ENCODE measurements around the gene PARD3B. TPM values are rescaled to one million over a fixed set of nuclear protein-coding genes. Genes with fewer than 3 reads are reported as not detected.

Gene PARD3B
- total and polyA plus RNA-seq, 9 donors = 6.4 to 15.3 (median 7.5) TPM

DNA sequence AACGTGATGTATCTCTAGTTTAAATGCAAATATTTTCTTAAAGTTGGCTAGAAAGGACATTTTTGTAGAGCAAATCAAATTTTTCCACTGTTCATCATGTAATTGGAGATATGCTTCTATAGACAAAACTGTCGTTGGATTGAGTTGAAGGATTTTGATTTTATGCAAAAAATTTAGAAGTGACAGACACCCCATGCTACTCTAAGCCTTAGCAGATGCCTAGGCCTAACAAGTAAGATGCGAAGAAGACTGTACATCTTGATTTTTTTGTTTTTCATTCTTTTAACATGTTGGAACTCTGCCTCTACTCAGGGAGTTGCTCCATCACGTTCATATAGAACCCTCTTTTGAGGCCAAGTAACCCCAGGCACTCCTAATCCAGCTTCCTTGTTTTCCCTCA, 331.0 kb downstream of the PARD3B start:
- H3K9me3 ChIP-seq (replicated peaks; ENCODE audit: control insufficient read depth, low read depth, low read length) = no peaks in the 10 kb centered on the region
- no peaks in the 10 kb centered on the region for H3K4me1 ChIP-seq (ENCODE audit: control insufficient read depth, insufficient read depth, low read length)
- H3K27me3 ChIP-seq (ENCODE audit: control insufficient read depth, insufficient read depth, low read length) = no peaks in the 10 kb centered on the region
- H3K27ac ChIP-seq (ENCODE audit: low read length) = no peak overlapping the region
- DNase-seq = no peak
- no CpG with 5 or more reads among the region's 4 CpGs for WGBS (ENCODE audit: insufficient coverage)
- no peak overlapping the region for H3K4me3 ChIP-seq (ENCODE audit: low read length)
- no peaks in the 10 kb centered on the region for H3K36me3 ChIP-seq (ENCODE audit: control insufficient read depth, insufficient read depth, low read length)

- H3K4me1 ChIP-seq (ENCODE audit: control insufficient read depth, insufficient read depth, low read length) = no peaks in the 10 kb centered on the region
- no peak overlapping the region for H3K4me3 ChIP-seq (ENCODE audit: low read length)
- H3K27ac ChIP-seq (ENCODE audit: low read length) = no peak overlapping the region
- no peaks in the 10 kb centered on the region for H3K27me3 ChIP-seq (ENCODE audit: control insufficient read depth, insufficient read depth, low read length)
- H3K36me3 ChIP-seq (ENCODE audit: control insufficient read depth, insufficient read depth, low read length) = no peaks in the 10 kb centered on the region
- no peaks in the 10 kb centered on the region for H3K9me3 ChIP-seq (replicated peaks; ENCODE audit: control insufficient read depth, low read depth, low read length)
- no peak for DNase-seq
These were observed 332.4 kb downstream of the PARD3B start for GRCh38 chr2:204877691-204878090.

GRCh38 chr2:204880928-204881327, 335.7 kb downstream of the PARD3B start:
- no peak overlapping the region for H3K4me3 ChIP-seq (ENCODE audit: low read length)
- DNase-seq = no peak
- WGBS (ENCODE audit: insufficient coverage) = no CpG with 5 or more reads among the region's 3 CpGs

DNA sequence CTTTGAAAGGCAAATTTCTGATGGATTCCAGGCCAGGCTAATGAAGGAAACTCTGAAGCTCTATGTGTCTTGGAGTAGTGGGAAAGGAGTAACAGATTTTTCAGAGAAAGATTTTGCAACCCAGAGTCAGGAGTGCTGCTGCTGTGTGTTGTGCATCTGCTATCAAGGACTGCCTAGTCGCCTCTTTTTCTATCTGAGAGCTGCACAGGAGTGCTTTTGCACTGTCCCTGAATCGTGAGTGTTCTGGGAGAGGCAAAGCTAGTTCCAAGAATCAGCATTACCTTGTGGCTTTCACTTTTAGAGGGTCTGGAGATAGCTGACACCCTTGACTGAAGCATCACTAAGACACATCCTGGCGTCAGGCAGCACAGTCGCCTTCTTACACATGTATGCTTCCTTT, 336.4 kb downstream of the PARD3B start:
- peaks cover 3% of the 10 kb centered on the region for H3K9me3 ChIP-seq (replicated peaks; ENCODE audit: control insufficient read depth, low read depth, low read length)
- no peak for DNase-seq
- H3K4me3 ChIP-seq (ENCODE audit: low read length) = no peak overlapping the region
- H3K27me3 ChIP-seq (ENCODE audit: control insufficient read depth, insufficient read depth, low read length) = no peaks in the 10 kb centered on the region
- H3K4me1 ChIP-seq (ENCODE audit: control insufficient read depth, insufficient read depth, low read length) = no peaks in the 10 kb centered on the region
- no peaks in the 10 kb centered on the region for H3K36me3 ChIP-seq (ENCODE audit: control insufficient read depth, insufficient read depth, low read length)
- H3K27ac ChIP-seq (ENCODE audit: low read length) = no peak overlapping the region
- 60% methylated on average over 1 of the region's 4 CpGs for WGBS (ENCODE audit: insufficient coverage)

More at GRCh38 chr2:204880928-204881327, 335.7 kb downstream of the PARD3B start:
- peaks cover 3% of the 10 kb centered on the region for H3K9me3 ChIP-seq (replicated peaks; ENCODE audit: control insufficient read depth, low read depth, low read length)
- H3K36me3 ChIP-seq (ENCODE audit: control insufficient read depth, insufficient read depth, low read length) = no peaks in the 10 kb centered on the region
- no peaks in the 10 kb centered on the region for H3K4me1 ChIP-seq (ENCODE audit: control insufficient read depth, insufficient read depth, low read length)
- no peak overlapping the region for H3K27ac ChIP-seq (ENCODE audit: low read length)
- H3K27me3 ChIP-seq (ENCODE audit: control insufficient read depth, insufficient read depth, low read length) = no peaks in the 10 kb centered on the region

- Histone ChIP-seq H3K4me3 (ENCODE audit: low read length) (no peak overlapping the region), H3K36me3 (ENCODE audit: control insufficient read depth, insufficient read depth, low read length) (no peaks in the 10 kb centered on the region), H3K27ac (ENCODE audit: low read length) (no peak overlapping the region), H3K4me1 (ENCODE audit: control insufficient read depth, insufficient read depth, low read length) (no peaks in the 10 kb centered on the region), H3K9me3 (replicated peaks; ENCODE audit: control insufficient read depth, low read depth, low read length) (peaks cover 3% of the 10 kb centered on the region), H3K27me3 (ENCODE audit: control insufficient read depth, insufficient read depth, low read length) (no peaks in the 10 kb centered on the region)
- peak; percentile 9 for DNase-seq
- WGBS (ENCODE audit: insufficient coverage) = 78% methylated on average over 1 of the region's 2 CpGs
These were observed 340.5 kb downstream of the PARD3B start for GRCh38 chr2:204885747-204886146.

DNA sequence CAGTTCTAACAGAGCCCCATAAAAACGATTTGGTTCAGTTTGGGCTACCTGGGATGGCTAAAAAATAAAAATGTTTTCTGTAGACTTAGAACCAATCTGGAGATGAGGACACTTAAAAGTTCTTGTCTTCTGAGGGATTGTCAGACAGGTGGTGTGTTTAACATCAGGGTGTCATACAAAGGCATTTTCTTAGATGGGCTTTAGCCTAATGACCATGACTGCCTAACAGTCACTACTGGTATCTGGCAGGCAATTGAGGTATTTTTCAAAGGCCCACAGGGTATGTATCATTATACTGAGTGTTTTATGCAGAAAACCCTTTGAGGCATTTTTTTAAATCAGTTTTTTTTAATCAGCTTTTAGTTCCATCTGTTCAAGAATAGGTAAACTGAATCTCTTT, 341.4 kb downstream of the PARD3B start:
- peaks cover 3% of the 10 kb centered on the region for H3K9me3 ChIP-seq (replicated peaks; ENCODE audit: control insufficient read depth, low read depth, low read length)
- no peaks in the 10 kb centered on the region for H3K4me1 ChIP-seq (ENCODE audit: control insufficient read depth, insufficient read depth, low read length)
- H3K36me3 ChIP-seq (ENCODE audit: control insufficient read depth, insufficient read depth, low read length) = no peaks in the 10 kb centered on the region
- H3K4me3 ChIP-seq (ENCODE audit: low read length) = no peak overlapping the region
- no CpG with 5 or more reads among the region's 1 CpG for WGBS (ENCODE audit: insufficient coverage)
- no peaks in the 10 kb centered on the region for H3K27me3 ChIP-seq (ENCODE audit: control insufficient read depth, insufficient read depth, low read length)
- DNase-seq = no peak
- H3K27ac ChIP-seq (ENCODE audit: low read length) = no peak overlapping the region

DNA sequence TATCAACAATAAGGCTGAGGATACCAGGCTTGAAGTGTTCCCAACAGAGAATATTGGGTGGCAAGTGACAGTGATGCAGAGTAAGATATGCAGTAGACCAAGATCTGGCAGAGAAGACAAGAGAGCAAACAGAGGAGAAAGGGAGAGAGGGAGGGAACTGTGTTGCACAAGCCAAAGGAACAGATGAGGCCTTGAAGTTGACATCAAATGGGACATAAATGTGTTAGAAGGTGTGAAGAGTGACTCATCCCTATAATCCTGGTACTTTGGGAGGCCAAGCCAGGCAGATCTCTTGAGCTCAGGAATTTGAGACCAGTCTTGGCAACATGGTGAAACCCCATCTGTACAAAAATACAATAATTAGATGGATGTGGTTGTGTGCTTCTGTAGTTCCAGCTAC, 342.9 kb downstream of the PARD3B start:
- no peaks in the 10 kb centered on the region for H3K27me3 ChIP-seq (ENCODE audit: control insufficient read depth, insufficient read depth, low read length)
- DNase-seq = no peak
- peaks cover 3% of the 10 kb centered on the region for H3K9me3 ChIP-seq (replicated peaks; ENCODE audit: control insufficient read depth, low read depth, low read length)
- H3K4me3 ChIP-seq (ENCODE audit: low read length) = no peak overlapping the region
- no peak overlapping the region for H3K27ac ChIP-seq (ENCODE audit: low read length)
- no peaks in the 10 kb centered on the region for H3K4me1 ChIP-seq (ENCODE audit: control insufficient read depth, insufficient read depth, low read length)
- H3K36me3 ChIP-seq (ENCODE audit: control insufficient read depth, insufficient read depth, low read length) = no peaks in the 10 kb centered on the region

DNA sequence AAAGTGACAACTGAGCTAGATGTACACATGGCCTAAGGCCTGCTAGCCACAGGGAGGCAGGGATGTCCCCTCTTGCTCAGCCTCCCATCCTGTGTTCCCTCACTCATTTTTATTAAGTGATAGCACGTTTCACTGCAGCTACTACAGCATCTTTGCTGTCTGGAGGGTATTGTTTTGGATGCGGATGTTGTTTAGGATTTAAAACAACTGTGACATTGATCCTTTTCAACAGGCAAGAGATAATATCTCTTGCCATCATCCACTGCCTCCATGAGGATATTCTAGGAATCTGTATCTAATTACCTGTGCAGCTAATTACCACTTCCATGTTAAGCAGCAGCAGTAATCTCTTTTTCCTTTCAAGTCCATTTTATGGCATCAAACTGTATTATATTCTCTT, 345.4 kb downstream of the PARD3B start:
- DNase-seq = no peak
- WGBS (ENCODE audit: insufficient coverage) = no CpG with 5 or more reads among the region's 2 CpGs
- H3K4me3 ChIP-seq (ENCODE audit: low read length) = no peak overlapping the region
- H3K27me3 ChIP-seq (ENCODE audit: control insufficient read depth, insufficient read depth, low read length) = no peaks in the 10 kb centered on the region
- H3K4me1 ChIP-seq (ENCODE audit: control insufficient read depth, insufficient read depth, low read length) = no peaks in the 10 kb centered on the region
- no peak overlapping the region for H3K27ac ChIP-seq (ENCODE audit: low read length)
- H3K36me3 ChIP-seq (ENCODE audit: control insufficient read depth, insufficient read depth, low read length) = no peaks in the 10 kb centered on the region
- H3K9me3 ChIP-seq (replicated peaks; ENCODE audit: control insufficient read depth, low read depth, low read length) = no peaks in the 10 kb centered on the region

DNA sequence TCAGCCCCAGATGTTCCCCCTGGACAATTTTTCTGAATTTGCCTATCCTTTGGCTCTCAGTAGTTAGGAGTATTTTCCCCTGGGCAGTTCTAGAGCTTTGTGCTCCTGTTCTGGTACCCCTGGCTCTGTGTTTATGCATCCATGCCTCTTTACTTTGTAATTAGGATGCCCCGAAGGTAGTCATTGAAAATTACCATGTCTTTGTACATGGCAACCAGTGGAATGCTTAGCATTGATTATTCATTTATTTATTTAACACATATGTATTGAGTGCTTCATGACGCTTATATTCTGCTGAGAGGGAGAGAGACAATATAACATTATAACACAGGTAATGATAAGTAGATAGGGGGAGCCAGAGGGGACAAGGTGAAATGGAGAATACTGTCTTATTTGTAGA, 346.5 kb downstream of the PARD3B start:
- Histone ChIP-seq H3K4me3 (ENCODE audit: low read length) (no peak overlapping the region), H3K27me3 (ENCODE audit: control insufficient read depth, insufficient read depth, low read length) (no peaks in the 10 kb centered on the region), H3K36me3 (ENCODE audit: control insufficient read depth, insufficient read depth, low read length) (no peaks in the 10 kb centered on the region), H3K27ac (ENCODE audit: low read length) (no peak overlapping the region), H3K4me1 (ENCODE audit: control insufficient read depth, insufficient read depth, low read length) (no peaks in the 10 kb centered on the region), H3K9me3 (replicated peaks; ENCODE audit: control insufficient read depth, low read depth, low read length) (no peaks in the 10 kb centered on the region)
- WGBS (ENCODE audit: insufficient coverage) = no CpG with 5 or more reads among the region's 2 CpGs
- no peak for DNase-seq

DNA sequence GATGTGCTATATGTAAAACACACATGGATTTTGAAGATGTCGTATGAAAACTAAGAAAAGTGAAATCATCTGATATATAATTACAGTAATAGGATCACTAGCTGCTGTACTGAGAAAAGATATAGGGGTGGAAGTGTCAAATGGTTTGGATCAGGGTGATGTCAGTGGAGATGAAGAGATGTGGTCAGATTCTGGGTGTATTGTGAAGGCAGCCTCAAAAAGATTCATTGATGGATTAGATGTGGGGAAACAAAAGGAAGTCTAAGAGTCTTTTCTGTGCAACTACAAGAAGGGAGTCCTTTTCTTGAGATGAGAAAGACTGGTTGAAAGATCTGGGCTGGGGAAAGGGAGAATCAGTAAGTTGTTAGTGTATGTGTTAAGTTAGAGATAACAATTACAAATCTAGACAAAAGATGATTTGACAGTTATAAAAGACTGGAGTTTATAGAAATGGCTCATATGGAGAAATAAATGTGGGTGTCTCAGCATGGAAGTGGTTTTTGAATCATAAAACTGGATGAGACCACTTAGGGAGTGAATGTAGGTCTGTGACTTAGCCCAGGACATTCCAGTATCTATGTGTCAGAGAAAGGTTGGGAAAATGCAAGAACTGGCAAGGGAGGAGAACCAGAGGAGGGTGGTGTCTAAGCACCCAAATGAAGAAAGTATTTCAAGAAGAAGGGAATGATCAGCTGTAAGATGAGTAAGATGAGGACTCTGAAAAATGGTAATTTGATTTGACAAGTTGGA, 347.4 kb downstream of the PARD3B start:
- no CpG with 5 or more reads among the region's 1 CpG for WGBS (ENCODE audit: insufficient coverage)
- no peak overlapping the region for H3K27ac ChIP-seq (ENCODE audit: low read length)
- no peaks in the 10 kb centered on the region for H3K9me3 ChIP-seq (replicated peaks; ENCODE audit: control insufficient read depth, low read depth, low read length)
- H3K36me3 ChIP-seq (ENCODE audit: control insufficient read depth, insufficient read depth, low read length) = no peaks in the 10 kb centered on the region
- no peaks in the 10 kb centered on the region for H3K4me1 ChIP-seq (ENCODE audit: control insufficient read depth, insufficient read depth, low read length)
- no peak for DNase-seq
- H3K27me3 ChIP-seq (ENCODE audit: control insufficient read depth, insufficient read depth, low read length) = no peaks in the 10 kb centered on the region
- H3K4me3 ChIP-seq (ENCODE audit: low read length) = no peak overlapping the region

GRCh38 chr2:204896146-204896545, 350.9 kb downstream of the PARD3B start:
- Histone ChIP-seq H3K27me3 (ENCODE audit: control insufficient read depth, insufficient read depth, low read length) (no peaks in the 10 kb centered on the region), H3K9me3 (replicated peaks; ENCODE audit: control insufficient read depth, low read depth, low read length) (no peaks in the 10 kb centered on the region), H3K27ac (ENCODE audit: low read length) (no peak overlapping the region), H3K4me1 (ENCODE audit: control insufficient read depth, insufficient read depth, low read length) (no peaks in the 10 kb centered on the region), H3K4me3 (ENCODE audit: low read length) (no peak overlapping the region), H3K36me3 (ENCODE audit: control insufficient read depth, insufficient read depth, low read length) (no peaks in the 10 kb centered on the region)
- no CpG with 5 or more reads among the region's 4 CpGs for WGBS (ENCODE audit: insufficient coverage)
- no peak for DNase-seq
